NCI-H2196 (cell line): ENCODE measurements around the gene SPRR3.

Experiments
- DNase-seq: peaks from one replicate; lab custom pipeline; 2025; ENCODE audit not compliant: unreplicated experiment; lab: John Stamatoyannopoulos, UW

SPRR3 gene

GRCh38 chr1:153049211-153049610, 47.7 kb downstream of the SPRR3 start:
- no peak for DNase-seq
